HG03097 (cell line): ENCODE data around the gene PDIA2.
"Not testable (repeated sequence)": the region's sequence is repeated elsewhere in the genome, so short reads cannot be mapped to it uniquely, and the experiment has no call there.

Experiments used
- ATAC-seq: cut with Tn5 transposase; IDR thresholded peaks from one replicate; pipeline ENCODE4 v1.9.1; 2021; ENCODE audit not compliant: unreplicated experiment, low FRiP score

The PDIA2 gene

DNA sequence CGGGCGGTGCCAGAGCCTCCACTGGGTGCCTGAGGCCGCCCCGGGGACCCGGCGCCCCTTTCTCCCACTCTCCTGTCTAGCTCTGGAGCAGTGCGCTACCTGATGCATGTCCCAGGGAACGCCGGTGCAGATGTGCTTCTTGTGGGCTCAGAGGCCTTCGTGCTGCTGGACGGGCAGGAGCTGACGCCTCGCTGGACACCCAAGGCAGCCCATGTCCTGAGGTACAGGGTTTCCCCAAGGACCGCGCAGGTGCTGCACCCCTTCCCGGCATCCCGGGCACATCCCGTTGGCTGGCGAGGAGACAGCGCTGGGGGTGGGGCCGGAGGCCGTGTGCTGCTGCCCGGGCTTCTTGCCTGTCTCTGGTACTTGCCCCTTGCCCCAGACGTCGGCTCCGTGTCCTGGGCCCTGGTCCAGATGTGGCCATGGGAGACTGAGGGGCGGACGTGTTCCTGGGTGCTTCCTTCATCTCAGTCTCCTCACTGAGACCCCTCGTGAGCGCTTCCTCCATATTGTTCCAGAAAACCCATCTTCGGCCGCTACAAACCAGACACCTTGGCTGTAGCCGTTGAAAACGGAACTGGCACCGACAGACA, 19.7 kb upstream of the PDIA2 start:
- ATAC-seq = no peak

DNA sequence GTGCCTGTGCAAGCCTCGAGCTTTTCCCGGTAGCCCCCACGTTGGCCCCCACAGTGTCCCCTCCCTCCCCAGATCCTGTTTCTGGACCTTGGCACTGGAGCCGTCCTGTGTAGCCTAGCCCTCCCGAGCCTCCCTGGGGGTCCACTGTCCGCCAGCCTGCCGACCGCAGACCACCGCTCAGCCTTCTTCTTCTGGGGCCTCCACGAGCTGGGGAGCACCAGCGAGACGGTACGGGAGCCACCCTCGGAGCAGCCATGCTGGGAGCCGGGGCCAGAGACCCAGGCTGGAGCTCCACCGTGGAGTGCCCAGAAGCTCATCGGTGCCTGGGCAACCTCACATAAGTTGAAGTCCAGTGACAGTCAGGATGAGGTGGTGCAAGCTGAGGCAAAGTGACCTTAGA, 19.0 kb upstream of the PDIA2 start:
- ATAC-seq = no peak

DNA sequence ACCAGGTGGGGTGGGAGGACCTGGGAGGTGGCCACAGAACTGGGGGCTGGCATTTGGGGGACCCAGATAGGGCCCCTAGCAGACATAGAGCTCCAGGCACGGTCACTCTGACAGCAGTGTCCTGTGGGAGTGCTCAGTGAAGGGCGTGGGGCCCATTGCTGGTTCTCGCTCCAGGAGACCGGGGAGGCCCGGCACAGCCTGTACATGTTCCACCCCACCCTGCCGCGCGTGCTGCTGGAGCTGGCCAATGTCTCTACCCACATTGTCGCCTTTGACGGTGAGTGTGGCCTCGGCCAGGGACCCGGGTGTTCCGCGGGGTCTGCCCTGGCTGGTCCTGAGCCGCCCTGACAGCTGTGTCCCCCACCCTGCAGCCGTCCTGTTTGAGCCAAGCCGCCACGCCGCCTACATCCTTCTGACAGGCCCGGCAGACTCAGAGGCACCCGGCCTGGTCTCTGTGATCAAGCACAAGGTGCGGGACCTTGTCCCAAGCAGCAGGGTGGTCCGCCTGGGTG, 18.5 kb upstream of the PDIA2 start:
- ATAC-seq = no peak

DNA sequence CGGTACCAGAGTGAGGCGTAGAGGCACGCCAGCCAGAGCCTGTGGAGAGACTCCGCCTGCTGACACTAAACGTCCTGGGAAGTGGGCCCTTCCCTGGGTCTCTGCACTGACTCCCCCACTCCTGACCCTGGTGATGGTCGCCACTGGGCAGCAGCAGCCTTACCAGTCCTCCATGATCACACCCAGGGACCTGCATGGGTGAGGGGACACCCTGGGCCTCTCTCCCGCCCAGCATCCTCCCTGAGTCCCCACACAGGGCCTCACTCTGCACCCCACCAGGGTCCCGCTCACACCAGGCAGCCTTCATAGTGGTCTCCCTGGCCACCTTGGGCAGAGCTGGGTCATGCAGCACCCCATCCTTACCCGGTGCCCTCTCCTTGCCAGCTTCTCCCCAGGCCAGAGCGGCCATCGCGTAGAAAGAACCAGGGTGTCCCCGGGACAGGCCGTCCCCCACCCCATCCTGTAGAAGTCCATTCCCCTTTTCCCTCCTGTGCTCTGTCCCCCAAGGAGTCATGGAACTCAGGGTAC, 17.9 kb upstream of the PDIA2 start:
- no peak for ATAC-seq

DNA sequence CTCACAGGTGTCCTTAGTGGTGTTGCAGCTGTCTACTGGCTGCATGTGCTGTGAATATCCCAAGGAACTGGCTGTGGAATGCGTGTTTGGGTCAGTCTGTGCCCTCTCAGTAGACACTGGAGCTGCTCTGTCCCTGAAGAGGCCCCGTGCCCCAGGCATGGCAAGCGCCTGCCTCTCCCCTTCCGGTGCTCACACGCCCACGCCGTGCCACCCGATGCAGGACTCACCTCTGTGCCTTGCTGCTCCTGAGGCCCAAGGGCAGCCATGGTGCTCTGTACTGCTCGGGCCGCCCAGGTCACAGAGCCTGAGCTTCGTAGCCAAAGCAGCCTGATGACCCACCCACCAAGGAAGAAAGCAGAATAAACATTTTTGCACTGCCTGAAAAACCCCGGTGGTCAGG, 17.3 kb upstream of the PDIA2 start:
- no peak for ATAC-seq

DNA sequence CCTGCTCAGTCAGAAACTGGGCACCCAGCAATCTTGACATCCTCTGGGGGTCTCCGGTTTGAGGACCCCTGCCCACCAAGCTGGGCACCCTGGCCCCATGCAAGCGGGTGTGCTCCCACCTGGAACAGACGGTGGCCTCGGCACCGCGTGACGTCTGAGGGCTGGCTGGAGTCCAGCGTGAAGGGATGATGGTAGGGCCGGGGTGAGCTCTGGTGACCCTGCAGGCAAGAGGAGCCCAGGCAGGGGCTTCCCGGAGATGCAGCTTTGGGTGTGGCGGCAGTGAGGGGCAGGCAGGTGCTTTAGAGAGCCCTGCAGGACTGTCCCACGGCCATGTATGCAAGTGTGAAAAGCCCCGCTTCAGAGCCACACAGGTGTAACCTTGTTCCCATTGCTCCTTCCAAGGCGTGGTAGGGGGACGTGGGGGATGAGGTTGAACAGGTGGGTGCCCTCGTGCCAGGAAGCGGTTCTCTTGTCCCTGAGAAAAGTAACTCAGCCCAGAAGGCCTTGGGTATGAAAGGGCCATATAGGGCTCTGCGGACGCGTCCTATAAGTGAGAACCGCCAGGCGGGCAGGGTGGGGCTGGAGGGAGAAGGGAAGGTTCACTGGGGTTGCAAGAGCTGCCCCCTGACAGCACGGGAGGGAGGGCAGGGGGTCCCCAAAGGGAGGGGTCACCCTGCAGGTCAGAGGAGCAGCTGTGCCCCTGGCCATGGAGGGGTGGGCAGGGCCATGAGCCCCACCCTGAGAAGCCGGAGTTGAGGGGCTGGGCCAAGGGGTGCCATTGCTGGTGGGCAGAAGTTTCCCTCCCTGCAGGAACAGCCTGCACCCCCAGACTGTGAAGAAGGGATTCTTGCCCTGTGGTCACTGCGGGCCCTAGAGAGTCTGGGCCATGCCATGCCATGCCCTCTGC, 16.5 kb upstream of the PDIA2 start:
- no peak for ATAC-seq

DNA sequence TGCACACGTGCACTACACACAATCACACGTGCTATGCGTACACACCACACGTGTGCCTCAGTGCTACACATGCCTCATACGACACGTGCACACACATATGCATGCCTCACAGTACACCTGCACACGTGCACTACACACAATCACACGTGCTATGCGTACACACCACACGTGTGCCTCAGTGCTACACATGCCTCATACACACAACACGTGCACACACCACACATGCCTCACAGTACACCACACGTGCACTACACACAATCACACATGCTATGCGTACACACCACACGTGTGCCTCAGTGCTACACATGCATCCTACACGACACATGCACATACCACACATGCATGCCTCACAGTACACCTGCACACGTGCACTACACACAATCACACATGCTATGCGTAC, 15.4 kb upstream of the PDIA2 start:
- not testable (repeated sequence) for ATAC-seq

- no peak for ATAC-seq
Observed at GRCh38 chr16:268141-269053, 14.6 kb upstream of the PDIA2 start.

DNA sequence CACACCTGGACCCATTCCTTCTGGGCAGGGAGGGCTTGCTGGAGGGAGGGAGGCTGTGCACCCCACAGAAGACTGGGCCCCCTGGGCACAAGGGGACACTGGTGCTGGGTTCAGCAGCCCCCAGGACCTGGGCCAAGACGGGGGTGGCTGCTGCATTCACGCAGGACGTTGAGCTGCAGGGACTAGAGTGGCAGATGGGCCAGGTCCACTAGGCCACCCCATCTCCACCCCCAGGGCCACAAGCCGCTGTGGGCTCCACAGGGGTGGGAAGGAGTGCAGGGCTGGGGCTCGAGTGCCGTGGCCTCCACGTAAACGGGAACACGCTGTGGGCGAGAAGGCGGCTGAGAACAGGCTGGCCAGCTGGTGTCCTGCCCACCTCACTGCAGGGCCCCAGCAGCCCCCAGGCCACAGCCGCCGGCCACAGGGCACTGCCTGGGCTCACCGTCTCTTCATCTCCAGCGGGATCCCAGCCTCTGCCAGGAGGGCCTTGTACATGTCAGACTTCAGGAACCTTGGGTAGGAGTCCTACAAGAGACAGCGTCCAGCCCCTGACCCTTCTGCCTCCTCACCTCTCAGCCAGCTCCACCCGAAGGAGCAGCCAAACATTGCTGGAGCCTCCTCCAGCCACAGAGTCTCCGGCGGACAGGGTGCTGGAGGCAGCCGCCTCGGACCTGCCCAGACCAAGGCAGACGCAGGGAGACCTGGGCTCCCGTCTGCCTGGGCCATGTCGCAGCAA, 13.7 kb upstream of the PDIA2 start:
- no peak for ATAC-seq

DNA sequence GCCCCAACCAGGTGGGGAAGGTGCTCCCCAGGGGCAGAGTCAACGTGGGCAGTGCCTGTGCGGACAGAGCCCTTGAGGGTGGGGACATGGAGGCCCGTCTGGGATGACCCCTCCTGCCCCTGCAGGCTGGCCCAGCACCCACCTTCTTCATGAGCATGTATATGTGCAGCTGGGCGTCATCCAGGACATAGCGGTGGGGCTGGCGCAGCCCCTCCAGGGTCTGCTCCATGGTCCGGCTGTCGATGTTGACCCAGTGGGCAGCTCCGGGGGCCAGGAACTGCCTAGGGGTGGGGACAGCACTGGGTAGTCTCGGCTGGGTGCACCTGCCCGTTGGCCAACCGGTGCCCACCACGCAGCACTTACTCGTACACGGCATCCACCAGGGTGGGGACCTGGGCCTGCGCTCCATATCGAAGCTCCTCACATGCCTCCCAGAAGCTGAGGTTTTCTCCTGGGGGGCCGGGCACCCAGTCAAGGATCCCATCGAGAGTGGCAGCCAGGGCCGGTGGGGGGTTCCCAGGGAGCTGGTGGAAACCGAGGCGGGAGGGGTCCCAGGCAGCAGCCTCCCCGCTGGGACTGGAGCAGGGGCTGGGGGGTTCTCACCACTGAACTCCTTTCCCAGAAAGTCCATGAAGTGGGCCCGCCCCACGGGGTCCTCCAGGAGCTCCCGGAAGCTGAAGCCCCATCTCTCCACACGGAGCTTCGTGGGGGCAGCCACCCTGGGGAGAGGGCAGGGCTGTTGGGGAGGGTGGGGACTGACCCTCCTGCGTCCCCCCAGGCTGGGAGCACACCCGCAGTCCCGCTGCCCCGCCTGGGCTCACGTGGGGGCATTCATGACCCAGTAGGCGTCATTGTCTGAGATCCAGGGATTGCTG, 12.3 kb upstream of the PDIA2 start:
- ATAC-seq = no peak

GRCh38 chr16:272633-273546, 10.1 kb upstream of the PDIA2 start:
- ATAC-seq = no peak

GRCh38 chr16:273547-274421, 9.2 kb upstream of the PDIA2 start:
- ATAC-seq = no peak

DNA sequence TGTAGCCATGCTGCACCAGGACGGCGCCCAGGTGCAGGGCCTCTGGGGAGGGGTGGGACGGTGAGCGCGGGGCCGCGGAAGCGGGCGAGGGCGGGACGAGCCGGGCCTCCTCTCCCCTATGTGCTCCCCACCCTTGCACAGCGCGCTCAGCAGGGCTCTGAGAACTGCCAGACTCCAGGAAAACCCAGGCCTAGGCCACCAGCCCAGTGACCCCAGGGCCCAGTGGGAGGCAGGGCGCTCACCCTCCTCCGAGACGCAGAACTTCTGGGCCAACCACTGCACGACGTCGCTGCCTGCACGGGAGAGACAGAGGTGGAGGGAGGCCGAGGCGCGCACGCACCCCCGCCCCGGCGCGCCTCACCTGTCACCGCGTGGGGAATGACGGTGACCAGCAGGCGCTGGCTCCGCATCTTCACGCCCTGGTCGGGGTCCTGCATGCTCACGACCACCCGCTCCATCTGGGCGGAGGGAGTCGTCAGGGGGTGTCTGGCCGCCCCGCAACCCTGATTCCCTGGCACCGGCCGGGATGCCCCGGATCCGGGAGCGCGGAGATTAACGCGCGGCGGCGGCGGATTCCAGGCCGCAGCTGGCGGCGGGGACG, 7.8 kb upstream of the PDIA2 start:
- ATAC-seq = no peak

DNA sequence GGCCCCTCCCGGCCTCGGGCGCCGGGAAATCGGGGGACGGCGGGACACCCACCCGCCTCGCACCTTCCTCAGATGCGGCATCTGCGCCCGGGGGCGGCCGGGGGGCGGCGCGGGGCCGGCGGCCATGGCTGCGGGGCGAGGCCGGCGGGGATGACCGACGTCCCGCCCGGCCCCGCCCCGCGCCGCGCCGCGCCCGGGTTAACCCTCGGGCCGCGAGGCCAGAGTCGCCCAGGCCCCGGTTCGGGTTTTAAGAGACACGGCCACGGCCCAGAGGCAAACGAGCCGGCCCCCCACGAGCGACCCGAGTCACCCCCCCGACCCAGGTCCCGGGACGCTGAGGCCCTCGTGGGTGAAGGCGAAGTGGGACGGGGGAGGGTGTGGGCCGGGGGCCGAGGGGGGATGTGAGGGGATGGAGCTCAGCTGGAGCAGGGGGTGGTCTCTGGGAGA, 7.2 kb upstream of the PDIA2 start, which contains the start of gene RGS11:
Gene RGS11 (minus strand): TSS at position 159 of the 447 bp plus-strand sequence. CDS start 33 bp downstream, at position 126.
- ATAC-seq = no peak

GRCh38 chr16:276426-277077, 6.4 kb upstream of the PDIA2 start:
- no peak for ATAC-seq

DNA sequence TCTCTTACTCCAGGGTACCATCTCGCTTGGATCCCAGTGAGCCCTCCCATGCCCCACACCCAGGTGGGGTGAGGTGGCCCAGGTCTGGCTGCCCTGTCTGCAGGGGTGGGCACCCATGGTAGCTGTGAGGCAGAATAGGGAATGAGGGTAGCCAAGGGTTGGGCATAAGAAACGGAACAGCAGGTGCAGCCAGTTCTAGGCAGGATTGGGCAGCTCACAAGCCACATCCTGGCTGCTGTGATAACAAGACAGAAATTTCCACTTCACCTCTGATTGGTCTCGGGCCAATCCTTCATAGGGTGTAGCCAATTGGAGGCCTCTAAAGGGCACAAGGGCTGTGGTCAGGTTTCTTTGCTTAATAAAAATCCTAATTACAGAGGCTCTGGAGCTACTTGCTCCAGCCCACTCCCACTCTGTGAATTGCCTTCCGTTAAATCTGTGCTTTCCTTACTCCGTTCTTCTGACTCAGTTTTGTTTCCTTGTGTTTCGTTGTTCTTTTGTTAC, 4.0 kb upstream of the PDIA2 start:
- no peak for ATAC-seq
